GM21717 (cell line): ENCODE data around the gene CES2.
A peak's percentile ranks its signal among the peaks of the same experiment; 100 is the strongest.
"Not testable (repeated sequence)": the region's sequence is repeated elsewhere in the genome, so short reads cannot be mapped to it uniquely, and the experiment has no call there.

Experiments used
- ATAC-seq: cut with Tn5 transposase; IDR thresholded peaks from one replicate; pipeline ENCODE4 v1.9.1; 2021; ENCODE audit warnings: mild to moderate bottlenecking, moderate library complexity; ENCODE audit not compliant: unreplicated experiment

CES2 gene

GRCh38 chr16:66950971-66951790 lies 15.9 kb downstream of the CES2 start:
- ATAC-seq = no peak

- ATAC-seq = no peak
Observed at GRCh38 chr16:66952430-66953110, 17.3 kb downstream of the CES2 start.

GRCh38 chr16:66953462-66954096 lies 18.3 kb downstream of the CES2 start:
- no peak for ATAC-seq

- peak; percentile 43 for ATAC-seq
Observed at GRCh38 chr16:66954097-66954659, 18.9 kb downstream of the CES2 start.

GRCh38 chr16:66955363-66956153 lies 20.2 kb downstream of the CES2 start:
- ATAC-seq = not testable (repeated sequence)

- ATAC-seq = not testable (repeated sequence)
Observed at GRCh38 chr16:66956154-66956457, 20.8 kb downstream of the CES2 start.

GRCh38 chr16:66958857-66959703 lies 23.8 kb downstream of the CES2 start:
- no peak for ATAC-seq

- no peak for ATAC-seq
Observed at GRCh38 chr16:66959704-66960161, 24.4 kb downstream of the CES2 start.

- ATAC-seq = no peak
Observed at GRCh38 chr16:66960270-66960669, 25.0 kb downstream of the CES2 start.

- peak; percentile 69 for ATAC-seq
Observed at GRCh38 chr16:66961065-66961744, 25.9 kb downstream of the CES2 start, which contains the start of gene CES3. Gene CES3 (plus strand): TSS chr16:66961266. CDS start chr16:66961308, 42 bp downstream.

GRCh38 chr16:66961914-66962313 lies 26.6 kb downstream of the CES2 start:
- ATAC-seq = no peak

- ATAC-seq = no peak
Observed at GRCh38 chr16:66964049-66964448, 28.7 kb downstream of the CES2 start.

GRCh38 chr16:66968847-66969246 lies 33.5 kb downstream of the CES2 start:
- no peak for ATAC-seq

GRCh38 chr16:66970775-66971720 lies 35.7 kb downstream of the CES2 start:
- no peak for ATAC-seq

- ATAC-seq = no peak
Observed at GRCh38 chr16:66972983-66973382, 37.7 kb downstream of the CES2 start.

GRCh38 chr16:66973716-66974115 lies 38.4 kb downstream of the CES2 start:
- no peak for ATAC-seq

- not testable (repeated sequence) for ATAC-seq
Observed at GRCh38 chr16:66974156-66974931, 39.0 kb downstream of the CES2 start.
